ENCODE measurements around the gene PHKA2. TPM values are rescaled to one million over a fixed set of nuclear protein-coding genes. Genes with fewer than 3 reads are reported as not detected.

The PHKA2 gene
- total and polyA plus RNA-seq, 5 donors, result 26.9 to 42.4 (median 32.1) TPM

DNA sequence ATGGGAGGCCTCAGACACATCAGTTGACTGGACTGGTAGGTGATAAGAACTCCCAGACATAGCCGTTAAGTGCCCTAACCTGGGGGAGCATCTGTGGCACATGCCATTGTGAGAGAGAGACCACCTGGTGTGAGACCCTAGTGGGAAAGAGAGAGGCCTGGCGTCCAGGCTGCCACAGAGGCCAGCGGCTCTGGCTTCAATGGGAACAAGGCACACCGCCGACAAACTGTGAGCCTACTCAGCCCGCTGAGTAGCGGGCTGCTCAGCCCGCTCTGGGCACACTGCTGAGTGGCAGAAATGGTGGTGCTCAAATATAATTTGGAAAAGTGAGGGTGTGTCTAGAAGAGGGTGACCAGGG is 34.0 kb downstream of the PHKA2 start:
- Histone ChIP-seq H3K27me3 (ENCODE audit: control insufficient read depth, insufficient read depth) (no peaks in the 10 kb centered on the region), H3K27ac (ENCODE audit: low read length) (no peak overlapping the region), H3K9me3 (ENCODE audit: control insufficient read depth, low read length) (no peaks in the 10 kb centered on the region), H3K4me1 (ENCODE audit: control insufficient read depth, insufficient read depth, low read length) (no peaks in the 10 kb centered on the region), H3K4me3 (ENCODE audit: low read length) (no peak overlapping the region)
- intact Hi-C loops (cut with DNase I), result no loop called here
- ATAC-seq, result no peak
- 82% methylated on average over 8 of the region's 8 CpGs for WGBS
- no peak for DNase-seq

DNA sequence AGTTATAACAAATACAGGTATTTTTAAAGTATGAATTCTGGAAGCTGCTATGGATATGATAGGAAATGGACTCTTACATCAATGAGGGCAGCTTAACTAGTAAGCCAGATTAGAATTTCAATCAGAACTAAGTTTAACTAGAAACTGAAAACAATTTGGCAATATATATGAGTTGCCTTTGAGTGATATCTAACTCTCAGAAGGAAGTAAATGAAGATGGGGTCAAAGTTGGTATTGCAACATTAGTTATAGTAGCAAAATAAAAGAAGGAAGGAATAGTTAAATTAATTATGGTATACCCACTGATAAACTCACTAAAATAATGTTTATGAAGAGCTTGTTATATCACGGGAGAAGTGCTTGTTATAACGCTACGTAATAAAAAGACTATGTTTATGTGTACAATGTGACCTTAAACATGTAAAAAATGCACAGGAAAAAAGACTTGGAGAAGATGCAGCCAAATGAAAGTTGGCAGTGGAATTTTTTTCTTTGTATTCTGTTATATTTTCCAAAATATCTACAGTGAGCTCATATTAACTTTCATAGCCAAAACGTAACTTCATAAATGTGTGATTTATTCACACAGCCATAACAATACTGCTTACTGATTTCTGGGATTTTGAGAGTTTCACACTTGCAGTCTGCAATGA is 34.5 kb downstream of the PHKA2 start:
- Histone ChIP-seq H3K4me1 (ENCODE audit: control insufficient read depth, insufficient read depth, low read length) (no peaks in the 10 kb centered on the region), H3K4me3 (ENCODE audit: low read length) (no peak overlapping the region), H3K27me3 (ENCODE audit: control insufficient read depth, insufficient read depth) (no peaks in the 10 kb centered on the region), H3K9me3 (ENCODE audit: control insufficient read depth, low read length) (no peaks in the 10 kb centered on the region), H3K27ac (ENCODE audit: low read length) (no peak overlapping the region)
- intact Hi-C loops (cut with DNase I), result no loop called here
- DNase-seq (no peak), ATAC-seq (no peak)
- 67% methylated on average over 4 of the region's 4 CpGs for WGBS

DNA sequence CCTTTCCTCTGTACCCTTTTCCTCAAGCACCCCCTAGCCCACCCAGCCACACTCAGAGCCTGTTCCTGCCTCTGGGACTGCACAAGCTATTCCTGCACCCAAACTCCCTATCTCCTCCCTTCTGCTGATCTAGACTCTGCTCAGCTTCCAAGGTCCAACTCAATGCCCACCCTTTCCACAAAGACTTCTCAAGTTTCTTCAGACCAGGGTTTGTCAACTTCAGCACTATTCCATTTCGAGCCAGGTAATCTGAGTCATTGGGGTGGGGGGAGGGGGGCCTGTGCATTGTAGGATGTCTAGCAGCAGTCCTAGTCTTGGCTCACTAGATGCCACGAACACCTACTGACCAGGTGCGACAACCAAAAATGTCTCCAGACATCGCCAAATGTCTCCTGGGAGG is 37.3 kb downstream of the PHKA2 start:
- WGBS, result 98% methylated on average over 4 of the region's 4 CpGs
- Histone ChIP-seq H3K4me3 (ENCODE audit: low read length) (no peak overlapping the region), H3K27me3 (ENCODE audit: control insufficient read depth, insufficient read depth) (no peaks in the 10 kb centered on the region), H3K27ac (ENCODE audit: low read length) (no peak overlapping the region), H3K9me3 (ENCODE audit: control insufficient read depth, low read length) (no peaks in the 10 kb centered on the region), H3K4me1 (ENCODE audit: control insufficient read depth, insufficient read depth, low read length) (no peaks in the 10 kb centered on the region)
- intact Hi-C loops (cut with DNase I), result no loop called here
- no peak for DNase-seq
- no peak for ATAC-seq

DNA sequence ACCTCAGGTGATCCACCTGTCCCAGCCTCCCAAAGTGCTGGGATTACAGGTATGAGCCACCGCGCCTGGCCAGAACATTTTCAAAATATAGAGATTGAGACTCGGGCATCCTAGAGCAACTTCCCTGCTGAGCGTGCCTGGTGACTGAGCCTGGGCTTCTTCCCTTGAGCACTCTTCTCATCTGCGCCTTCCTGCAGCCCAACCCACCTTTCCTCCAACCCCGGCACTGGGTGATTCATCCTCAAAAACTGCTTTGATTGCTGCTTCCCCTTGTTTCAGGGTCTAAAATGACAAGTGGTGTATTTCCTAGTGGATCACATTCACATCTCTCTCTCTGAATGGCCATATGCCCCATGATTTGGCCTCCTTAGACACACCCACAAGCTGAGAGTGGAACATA is 37.8 kb downstream of the PHKA2 start:
- WGBS, result 98% methylated on average over 6 of the region's 6 CpGs
- Histone ChIP-seq H3K4me1 (ENCODE audit: control insufficient read depth, insufficient read depth, low read length) (no peaks in the 10 kb centered on the region), H3K27me3 (ENCODE audit: control insufficient read depth, insufficient read depth) (no peaks in the 10 kb centered on the region), H3K4me3 (ENCODE audit: low read length) (no peak overlapping the region), H3K27ac (ENCODE audit: low read length) (no peak overlapping the region), H3K9me3 (ENCODE audit: control insufficient read depth, low read length) (no peaks in the 10 kb centered on the region)
- intact Hi-C loops (cut with DNase I), result no loop called here
- DNase-seq (no peak), ATAC-seq (no peak)

DNA sequence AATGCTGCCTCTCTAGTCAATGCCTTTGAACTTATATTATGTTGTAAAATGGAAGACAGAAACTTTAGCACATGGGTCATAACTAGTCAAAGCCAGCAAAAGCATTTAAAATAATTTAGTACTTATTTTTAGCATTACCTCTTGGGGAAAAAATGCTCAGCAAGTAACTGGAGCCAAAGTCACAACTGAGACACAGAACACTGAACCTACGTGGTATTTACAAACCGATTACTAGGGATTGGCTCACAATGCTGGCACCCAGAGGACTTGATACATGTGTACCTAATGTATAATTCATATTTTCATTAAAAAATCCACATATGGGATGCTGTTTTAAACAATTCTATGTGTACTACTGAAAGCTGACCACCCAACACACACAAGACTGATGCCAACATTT is 38.4 kb downstream of the PHKA2 start:
- no peaks in the 10 kb centered on the region for H3K27me3 ChIP-seq (ENCODE audit: control insufficient read depth, insufficient read depth)
- H3K4me3 ChIP-seq (ENCODE audit: low read length), result no peak overlapping the region
- DNase-seq (no peak), ATAC-seq (no peak)
- WGBS, result 77% methylated on average over 2 of the region's 2 CpGs
- no peak overlapping the region for H3K27ac ChIP-seq (ENCODE audit: low read length)
- intact Hi-C loops (cut with DNase I), result no loop called here
- no peaks in the 10 kb centered on the region for H3K9me3 ChIP-seq (ENCODE audit: control insufficient read depth, low read length)
- H3K4me1 ChIP-seq (ENCODE audit: control insufficient read depth, insufficient read depth, low read length), result no peaks in the 10 kb centered on the region

DNA sequence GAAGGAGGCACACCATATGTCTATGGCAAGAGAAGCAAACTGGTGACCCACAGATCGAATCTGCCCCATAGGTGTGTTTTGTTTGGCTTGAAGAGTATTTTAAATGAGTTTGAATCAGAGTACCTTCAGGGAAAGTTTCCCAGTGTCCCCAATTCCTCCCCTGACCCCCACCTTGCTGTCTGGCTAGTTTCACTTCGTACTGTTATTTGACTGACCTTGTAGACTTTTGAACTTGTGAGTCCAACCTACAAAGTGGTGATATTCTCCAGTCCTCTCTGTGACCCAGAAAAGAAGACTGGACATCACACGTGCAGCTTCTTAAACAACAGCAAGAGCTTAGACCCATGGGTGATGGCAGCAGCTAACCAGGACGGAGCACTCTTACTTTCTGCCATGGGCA is 39.4 kb downstream of the PHKA2 start:
- Histone ChIP-seq H3K4me3 (ENCODE audit: low read length) (no peak overlapping the region), H3K9me3 (ENCODE audit: control insufficient read depth, low read length) (no peaks in the 10 kb centered on the region), H3K27me3 (ENCODE audit: control insufficient read depth, insufficient read depth) (no peaks in the 10 kb centered on the region), H3K27ac (ENCODE audit: low read length) (no peak overlapping the region), H3K4me1 (ENCODE audit: control insufficient read depth, insufficient read depth, low read length) (no peaks in the 10 kb centered on the region)
- DNase-seq, result no peak
- ATAC-seq, result no peak
- WGBS, result 77% methylated on average over 4 of the region's 4 CpGs
- intact Hi-C loops (cut with DNase I), result no loop called here

DNA sequence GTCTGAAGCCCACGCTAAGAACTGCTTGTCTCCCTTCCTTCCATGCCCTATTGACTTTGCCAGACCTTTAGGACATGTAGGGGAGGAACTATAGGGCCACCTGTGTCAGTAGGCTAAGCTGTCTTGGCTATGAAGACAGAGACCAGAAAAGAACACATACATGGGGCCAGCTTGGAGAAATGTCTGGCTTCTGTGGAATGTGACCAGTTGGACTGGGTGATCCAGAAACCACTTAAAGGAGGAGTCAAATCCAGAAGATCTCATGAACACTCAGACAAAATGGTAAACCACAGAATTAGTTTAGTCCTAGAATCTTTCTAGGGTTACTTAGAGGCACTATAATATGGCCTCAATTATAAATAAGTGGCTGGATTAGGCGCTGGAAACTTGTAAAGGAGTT is 42.0 kb downstream of the PHKA2 start:
- intact Hi-C loops (cut with DNase I), result no loop called here
- ATAC-seq (no peak), DNase-seq (no peak)
- Histone ChIP-seq H3K27me3 (ENCODE audit: control insufficient read depth, insufficient read depth) (no peaks in the 10 kb centered on the region), H3K4me3 (ENCODE audit: low read length) (no peak overlapping the region), H3K4me1 (ENCODE audit: control insufficient read depth, insufficient read depth, low read length) (no peaks in the 10 kb centered on the region), H3K9me3 (ENCODE audit: control insufficient read depth, low read length) (no peaks in the 10 kb centered on the region), H3K27ac (ENCODE audit: low read length) (no peak overlapping the region)
- 97% methylated on average over 2 of the region's 2 CpGs for WGBS

DNA sequence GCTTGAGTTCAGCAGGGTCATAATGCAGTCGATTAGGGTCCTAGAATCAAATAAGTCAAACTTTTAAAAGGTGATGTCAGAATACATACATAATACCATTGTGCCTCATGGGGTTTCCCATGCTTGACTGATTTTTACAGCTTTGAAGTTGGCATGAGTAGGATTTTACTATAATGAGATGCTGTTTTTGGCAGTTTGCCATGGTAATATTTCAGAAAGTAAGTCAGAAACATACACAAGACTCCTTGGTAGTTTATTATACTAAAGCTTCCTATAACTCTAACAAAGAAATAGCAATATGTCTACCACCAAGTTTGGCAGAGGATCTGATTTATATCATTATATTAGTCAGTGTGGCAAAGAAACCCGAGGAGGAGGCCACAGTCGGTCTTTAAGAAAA is 45.2 kb downstream of the PHKA2 start:
- Histone ChIP-seq H3K4me3 (ENCODE audit: low read length) (no peak overlapping the region), H3K27ac (ENCODE audit: low read length) (no peak overlapping the region), H3K4me1 (ENCODE audit: control insufficient read depth, insufficient read depth, low read length) (no peaks in the 10 kb centered on the region), H3K9me3 (ENCODE audit: control insufficient read depth, low read length) (no peaks in the 10 kb centered on the region), H3K27me3 (ENCODE audit: control insufficient read depth, insufficient read depth) (no peaks in the 10 kb centered on the region)
- DNase-seq, result no peak
- no peak for ATAC-seq
- 80% methylated on average over 3 of the region's 3 CpGs for WGBS
- intact Hi-C loops (cut with DNase I), result loop anchor here in 2 of 4 donors (10.0 kb wide), 1 partner anchor 396 kb away; no protein-coding TSS in a partner anchor

DNA sequence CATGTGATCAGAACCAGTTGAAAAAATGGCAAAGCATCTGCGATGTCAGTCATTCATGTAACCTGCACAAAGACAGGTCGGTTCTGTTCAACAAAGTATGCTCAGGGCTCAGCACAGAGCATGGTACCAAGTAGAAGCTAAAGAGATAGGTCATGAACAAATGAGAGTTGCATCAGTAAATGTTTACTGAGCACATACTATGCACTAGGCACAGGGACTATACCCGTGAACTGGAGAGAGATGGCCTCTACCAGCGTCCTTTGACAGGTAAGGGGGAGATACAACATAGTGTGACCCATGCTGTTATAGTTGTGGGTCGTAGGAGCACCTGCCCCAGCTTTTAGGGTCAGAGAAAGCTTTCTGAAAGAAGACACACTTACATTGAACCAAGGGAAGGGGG is 46.7 kb downstream of the PHKA2 start:
- no peaks in the 10 kb centered on the region for H3K4me1 ChIP-seq (ENCODE audit: control insufficient read depth, insufficient read depth, low read length)
- H3K4me3 ChIP-seq (ENCODE audit: low read length), result no peak overlapping the region
- H3K27me3 ChIP-seq (ENCODE audit: control insufficient read depth, insufficient read depth), result no peaks in the 10 kb centered on the region
- DNase-seq (no peak), ATAC-seq (no peak)
- WGBS, result 94% methylated on average over 5 of the region's 5 CpGs
- H3K27ac ChIP-seq (ENCODE audit: low read length), result no peak overlapping the region
- no peaks in the 10 kb centered on the region for H3K9me3 ChIP-seq (ENCODE audit: control insufficient read depth, low read length)
- intact Hi-C loops (cut with DNase I), result loop anchor here in 2 of 4 donors (10.0 kb wide), 1 partner anchor 398 kb away; no protein-coding TSS in a partner anchor

DNA sequence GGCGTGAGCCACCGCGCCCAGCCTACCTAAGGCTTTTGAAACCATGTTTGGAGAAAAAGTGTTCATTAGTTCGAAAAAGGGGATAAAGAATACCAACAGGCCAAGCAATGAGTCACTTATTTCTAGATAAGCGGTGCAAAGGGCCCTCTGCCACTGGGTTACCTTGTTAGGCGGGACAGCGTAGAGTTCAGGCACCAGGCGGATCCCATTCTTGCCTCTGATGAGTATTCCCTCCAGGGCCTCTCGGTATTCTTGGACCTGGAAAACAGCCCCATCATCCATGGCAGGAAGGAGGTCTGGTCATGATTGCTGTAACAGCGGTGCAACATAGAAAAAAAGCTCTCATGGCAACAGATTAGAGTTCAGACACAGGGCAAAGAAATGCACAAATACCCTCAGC is 48.0 kb downstream of the PHKA2 start:
- Histone ChIP-seq H3K27ac (ENCODE audit: low read length) (no peak overlapping the region), H3K4me1 (ENCODE audit: control insufficient read depth, insufficient read depth, low read length) (no peaks in the 10 kb centered on the region), H3K9me3 (ENCODE audit: control insufficient read depth, low read length) (no peaks in the 10 kb centered on the region), H3K4me3 (ENCODE audit: low read length) (no peak overlapping the region), H3K27me3 (ENCODE audit: control insufficient read depth, insufficient read depth) (no peaks in the 10 kb centered on the region)
- intact Hi-C loops (cut with DNase I), result loop anchor here in 2 of 4 donors (10.0 kb wide), 1 partner anchor 399 kb away; no protein-coding TSS in a partner anchor
- ATAC-seq, result no peak
- 95% methylated on average over 10 of the region's 10 CpGs for WGBS
- no peak for DNase-seq

DNA sequence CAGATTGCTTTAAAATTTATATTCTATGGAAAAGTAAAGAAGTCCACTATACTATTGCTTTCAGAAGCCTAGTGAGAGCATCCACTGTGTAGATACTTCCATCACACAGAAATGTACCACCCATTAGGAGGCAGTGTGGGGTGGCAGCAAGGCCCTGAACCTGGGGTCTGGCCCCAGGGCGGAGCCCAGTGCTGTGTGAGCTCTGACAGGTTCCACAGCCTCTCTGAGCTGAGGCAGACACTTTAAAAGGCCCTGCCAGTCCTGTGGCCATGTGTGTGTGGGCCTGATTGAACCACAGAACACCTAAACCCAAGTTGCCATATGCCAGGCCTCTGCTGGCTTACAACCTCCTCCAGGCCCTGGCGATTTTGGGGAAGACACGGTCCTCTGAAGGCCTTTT is 49.2 kb downstream of the PHKA2 start:
- Histone ChIP-seq H3K4me1 (ENCODE audit: control insufficient read depth, insufficient read depth, low read length) (no peaks in the 10 kb centered on the region), H3K4me3 (ENCODE audit: low read length) (no peak overlapping the region), H3K9me3 (ENCODE audit: control insufficient read depth, low read length) (no peaks in the 10 kb centered on the region), H3K27ac (ENCODE audit: low read length) (no peak overlapping the region), H3K27me3 (ENCODE audit: control insufficient read depth, insufficient read depth) (no peaks in the 10 kb centered on the region)
- 91% methylated on average over 3 of the region's 3 CpGs for WGBS
- ATAC-seq, result no peak
- intact Hi-C loops (cut with DNase I), result loop anchor here in 2 of 4 donors (10.0 kb wide), 1 partner anchor 400 kb away; no protein-coding TSS in a partner anchor
- no peak for DNase-seq

DNA sequence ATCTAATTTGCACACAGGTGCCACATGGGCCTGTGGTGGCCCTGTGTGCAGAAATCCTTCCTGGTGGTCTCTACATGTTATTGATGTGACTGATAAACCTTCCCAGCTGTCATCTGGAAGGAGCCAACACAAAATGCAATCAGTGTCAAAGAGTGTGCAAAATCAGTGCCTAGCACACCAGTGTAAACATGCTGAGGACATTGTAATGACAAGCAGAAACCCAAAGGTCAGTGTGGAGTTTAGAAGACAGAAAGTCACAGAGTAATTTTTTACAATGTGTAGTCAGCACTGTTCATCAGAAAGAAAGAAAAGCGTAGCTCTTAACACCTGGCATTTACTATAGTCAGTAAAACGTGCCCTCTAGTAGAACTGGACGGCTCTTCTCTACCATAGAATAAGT is 50.3 kb downstream of the PHKA2 start:
- no peak overlapping the region for H3K27ac ChIP-seq (ENCODE audit: low read length)
- no peak for ATAC-seq
- 95% methylated on average over 3 of the region's 3 CpGs for WGBS
- no peak overlapping the region for H3K4me3 ChIP-seq (ENCODE audit: low read length)
- H3K27me3 ChIP-seq (ENCODE audit: control insufficient read depth, insufficient read depth), result no peaks in the 10 kb centered on the region
- intact Hi-C loops (cut with DNase I), result loop anchor here in 2 of 4 donors (10.0 kb wide), 1 partner anchor 401 kb away; no protein-coding TSS in a partner anchor
- H3K9me3 ChIP-seq (ENCODE audit: control insufficient read depth, low read length), result no peaks in the 10 kb centered on the region
- no peak for DNase-seq
- H3K4me1 ChIP-seq (ENCODE audit: control insufficient read depth, insufficient read depth, low read length), result no peaks in the 10 kb centered on the region

Measured in right cardiac atrium (tissue), 5 donors.